Muscle layer of duodenum (tissue), 2 donors: ENCODE data around the gene ELP2.

Experiments
- H3K27ac ChIP-seq: one replicate; pipeline ENCODE4 v1.7.0; 2013; ENCODE audit warnings: mild to moderate bottlenecking, low read length
- H3K27me3 ChIP-seq: one replicate; pipeline ENCODE4 v1.7.0; 2013; ENCODE audit warnings: low read depth, mild to moderate bottlenecking, control low read depth, low read length
- H3K36me3 ChIP-seq, 2 donors: one replicate each; pipeline ENCODE4 v1.7.0; 2013; ENCODE audit warnings: low read length in 2 of 2, control low read depth in 1 of 2, mild to moderate bottlenecking in 1 of 2; ENCODE audit not compliant: insufficient read depth in 2 of 2, control insufficient read depth in 1 of 2
- H3K4me1 ChIP-seq, 2 donors: one replicate each; pipeline ENCODE4 v1.7.0; 2013; ENCODE audit warnings: low read length in 2 of 2, mild to moderate bottlenecking in 2 of 2, control low read depth in 1 of 2, moderate library complexity in 1 of 2; ENCODE audit not compliant: insufficient read depth in 2 of 2, control insufficient read depth in 1 of 2
- H3K4me3 ChIP-seq, 2 donors: one replicate each; pipeline ENCODE4 v1.7.0; 2013; ENCODE audit warnings: low read length in 2 of 2, low read depth in 1 of 2, mild to moderate bottlenecking in 1 of 2
- H3K9me3 ChIP-seq, 2 donors: one replicate each; pipeline ENCODE4 v1.7.0; 2013; ENCODE audit warnings: low read length in 2 of 2, control low read depth in 1 of 2, mild to moderate bottlenecking in 1 of 2; ENCODE audit not compliant: control insufficient read depth in 1 of 2
- donor health status: healthy.

ELP2 gene

DNA sequence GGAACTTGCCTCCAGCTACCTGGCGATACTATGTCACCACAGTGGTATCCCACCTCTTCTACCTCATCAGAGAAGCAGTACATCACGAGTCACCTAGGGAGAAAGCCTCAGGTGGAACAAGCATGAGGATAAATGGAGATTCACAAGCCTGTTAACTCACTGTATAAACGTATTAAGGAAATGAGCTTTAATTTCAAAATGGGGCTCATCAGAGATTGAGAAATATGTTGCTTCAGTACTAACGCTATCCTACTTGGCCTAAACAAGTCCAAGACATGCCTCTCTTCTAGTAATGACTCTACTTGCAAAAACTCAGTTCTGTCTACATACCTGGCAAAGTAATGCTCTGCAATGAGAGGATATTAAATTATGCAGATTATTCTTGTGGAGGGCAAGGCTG is 4.9 kb upstream of the ELP2 start:
- peaks cover 6% of the 10 kb centered on the region in 2 donors for H3K4me1 ChIP-seq
- no peak overlapping the region for H3K27ac ChIP-seq
- no peaks in the 10 kb centered on the region for H3K27me3 ChIP-seq
- H3K36me3 ChIP-seq: peaks cover 22 to 33% of the 10 kb centered on the region in 2 donors
- no peak overlapping the region for H3K4me3 ChIP-seq
- no peaks in the 10 kb centered on the region for H3K9me3 ChIP-seq

DNA sequence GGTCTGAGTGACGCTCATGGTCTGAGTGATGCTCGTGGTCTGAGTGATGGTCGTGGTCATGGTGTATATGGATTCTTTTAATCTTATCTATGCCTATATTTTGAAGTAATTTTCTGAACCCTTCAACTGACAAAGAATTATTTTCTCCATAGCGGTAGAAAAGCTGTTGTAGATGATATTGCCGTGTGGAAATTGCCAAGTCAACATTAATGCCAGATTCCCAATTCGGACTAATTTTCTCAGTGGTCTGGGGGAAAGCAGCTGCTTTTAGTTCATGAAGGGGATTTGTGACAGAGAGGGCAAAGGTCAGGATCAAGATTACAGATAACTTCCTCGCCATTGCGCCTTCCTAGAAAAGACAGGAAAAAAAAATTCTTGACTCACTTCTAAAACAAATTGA is 3.0 kb upstream of the ELP2 start:
- no peak overlapping the region for H3K27ac ChIP-seq
- H3K36me3 ChIP-seq: peaks cover 16 to 21% of the 10 kb centered on the region in 2 donors
- no peaks in the 10 kb centered on the region for H3K9me3 ChIP-seq
- H3K27me3 ChIP-seq: no peaks in the 10 kb centered on the region
- peaks cover 14 to 19% of the 10 kb centered on the region in 2 donors for H3K4me1 ChIP-seq
- H3K4me3 ChIP-seq: no peak overlapping the region

DNA sequence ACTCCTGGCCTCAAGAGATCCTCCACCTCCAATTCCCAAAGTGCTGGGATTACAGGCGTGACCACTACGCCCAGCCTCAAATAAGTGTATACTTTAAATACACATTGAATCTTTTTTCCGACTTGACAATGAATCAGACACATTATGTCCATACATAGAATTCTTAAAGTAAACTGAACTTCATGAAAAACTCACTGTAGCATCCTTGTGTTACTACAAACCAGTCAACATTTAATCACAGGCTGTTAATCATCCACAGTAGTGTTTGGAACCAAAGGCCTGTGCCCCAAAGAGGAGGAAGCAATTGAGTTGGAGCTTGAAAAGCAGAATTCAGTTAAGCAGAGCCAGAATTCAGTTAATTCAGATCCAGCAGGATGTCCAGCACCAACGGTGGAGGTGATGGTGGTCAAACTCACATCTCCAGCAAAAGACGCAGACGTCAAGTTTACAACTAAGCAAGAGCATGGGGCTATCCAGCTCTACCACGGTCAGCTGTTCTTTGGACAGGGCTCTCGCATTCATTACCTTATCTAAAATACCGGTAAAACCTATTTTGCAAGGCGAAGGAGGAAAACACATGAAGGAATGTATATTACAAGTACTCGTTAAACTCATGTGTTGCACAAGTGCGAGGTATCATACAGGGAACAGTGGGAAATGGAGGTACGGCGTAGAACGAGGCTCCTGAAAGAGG is 1.7 kb upstream of the ELP2 start:
- Histone ChIP-seq H3K27me3 (no peaks in the 10 kb centered on the region), H3K4me3 (peak overlapping the region; percentile 78 to 100), H3K27ac (no peak overlapping the region), H3K4me1 (peaks cover 18 to 31% of the 10 kb centered on the region in 2 donors), H3K36me3 (peaks cover 11 to 12% of the 10 kb centered on the region in 2 donors), H3K9me3 (no peaks in the 10 kb centered on the region)

DNA sequence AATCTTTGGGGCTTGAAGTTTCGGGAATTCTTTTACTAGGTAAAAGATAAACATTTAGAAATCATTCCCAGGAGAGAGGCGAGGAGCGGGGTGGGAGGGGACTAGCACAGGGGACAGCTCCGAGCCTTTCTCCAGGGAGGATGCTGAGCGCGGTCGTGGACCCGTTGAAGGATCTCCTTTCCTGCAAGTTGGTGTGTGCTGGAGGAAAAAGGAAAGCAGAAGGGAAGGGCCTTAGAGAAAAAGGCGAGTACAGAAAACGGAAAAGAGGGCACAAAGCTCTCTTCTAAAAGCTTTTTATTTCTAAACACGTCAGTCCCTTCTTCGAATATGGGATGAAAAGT is 1.2 kb upstream of the ELP2 start:
- H3K27me3 ChIP-seq: no peaks in the 10 kb centered on the region
- H3K27ac ChIP-seq: no peak overlapping the region
- peaks cover 18 to 31% of the 10 kb centered on the region in 2 donors for H3K4me1 ChIP-seq
- H3K4me3 ChIP-seq: peak overlapping the region; percentile 78 to 100
- H3K9me3 ChIP-seq: no peaks in the 10 kb centered on the region
- H3K36me3 ChIP-seq: peaks cover 11 to 12% of the 10 kb centered on the region in 2 donors

DNA sequence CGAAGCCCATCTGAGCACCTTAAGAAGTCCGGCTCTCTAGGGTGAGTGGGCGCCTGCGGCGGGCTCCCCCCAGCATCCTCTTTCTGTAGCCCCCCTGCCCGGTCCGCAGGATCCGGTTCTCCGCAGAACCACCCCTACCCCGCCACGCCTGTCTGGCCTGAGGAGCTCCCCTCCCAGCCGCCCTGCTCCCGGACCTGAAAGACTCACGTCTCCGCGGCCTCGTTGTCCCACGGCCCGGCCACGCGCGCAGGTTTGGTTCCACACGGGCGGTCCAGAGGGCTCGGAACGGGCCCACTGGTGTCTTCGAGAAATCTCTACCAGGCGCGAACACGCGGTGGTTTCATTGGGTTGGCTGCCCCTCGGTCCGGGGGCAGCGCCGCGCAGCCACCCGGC is 796 bp upstream of the ELP2 start:
- H3K27ac ChIP-seq: peak overlapping the region; percentile 96
- H3K27me3 ChIP-seq: no peaks in the 10 kb centered on the region
- H3K36me3 ChIP-seq: peaks cover 8 to 12% of the 10 kb centered on the region in 2 donors
- H3K4me1 ChIP-seq: peaks cover 18 to 31% of the 10 kb centered on the region in 2 donors
- peak overlapping the region; percentile 78 to 100 for H3K4me3 ChIP-seq
- no peaks in the 10 kb centered on the region for H3K9me3 ChIP-seq

DNA sequence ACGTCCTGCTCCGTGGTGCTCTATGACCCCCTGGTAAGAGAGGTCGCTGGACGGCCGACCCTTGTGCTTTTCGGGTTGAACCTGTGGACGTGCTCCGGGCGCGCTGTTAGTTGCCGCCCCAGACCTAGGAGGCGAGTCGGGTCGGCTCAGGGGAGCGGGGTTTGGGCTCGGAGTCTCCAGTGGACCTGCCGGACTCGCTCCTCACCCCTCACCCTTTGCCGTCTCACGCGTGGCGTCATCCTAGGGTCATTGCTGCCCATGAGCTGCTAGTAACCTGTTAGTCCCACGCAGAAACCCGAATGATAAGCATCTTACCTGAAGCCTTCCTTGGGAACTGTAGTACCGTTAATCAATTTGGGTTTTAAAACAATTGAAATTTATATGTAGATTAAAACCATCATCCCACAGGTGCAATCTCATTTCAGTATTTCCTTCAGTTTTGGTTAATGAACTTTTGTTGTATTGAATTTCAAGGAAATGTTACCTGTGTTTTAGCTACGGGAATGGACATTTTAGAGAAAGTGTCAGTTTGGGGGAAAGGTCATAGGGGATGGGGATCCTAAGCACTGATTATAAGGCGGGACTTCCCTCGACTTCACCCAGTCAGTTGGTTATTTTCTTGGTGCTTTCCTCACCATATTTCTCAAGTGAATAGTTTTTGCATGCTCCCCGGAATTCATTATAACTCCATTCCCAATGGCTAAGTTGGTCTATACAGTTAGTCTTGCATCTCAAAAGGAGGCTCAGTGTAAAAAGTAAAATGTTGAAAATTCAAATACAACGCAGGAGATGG is 536 bp downstream of the ELP2 start:
- H3K27ac ChIP-seq: peak overlapping the region; percentile 96
- H3K4me3 ChIP-seq: peak overlapping the region; percentile 78 to 100
- peaks cover 18 to 31% of the 10 kb centered on the region in 2 donors for H3K4me1 ChIP-seq
- no peaks in the 10 kb centered on the region for H3K27me3 ChIP-seq
- H3K9me3 ChIP-seq: no peaks in the 10 kb centered on the region
- peaks cover 0 to 4% of the 10 kb centered on the region in 2 donors for H3K36me3 ChIP-seq

DNA sequence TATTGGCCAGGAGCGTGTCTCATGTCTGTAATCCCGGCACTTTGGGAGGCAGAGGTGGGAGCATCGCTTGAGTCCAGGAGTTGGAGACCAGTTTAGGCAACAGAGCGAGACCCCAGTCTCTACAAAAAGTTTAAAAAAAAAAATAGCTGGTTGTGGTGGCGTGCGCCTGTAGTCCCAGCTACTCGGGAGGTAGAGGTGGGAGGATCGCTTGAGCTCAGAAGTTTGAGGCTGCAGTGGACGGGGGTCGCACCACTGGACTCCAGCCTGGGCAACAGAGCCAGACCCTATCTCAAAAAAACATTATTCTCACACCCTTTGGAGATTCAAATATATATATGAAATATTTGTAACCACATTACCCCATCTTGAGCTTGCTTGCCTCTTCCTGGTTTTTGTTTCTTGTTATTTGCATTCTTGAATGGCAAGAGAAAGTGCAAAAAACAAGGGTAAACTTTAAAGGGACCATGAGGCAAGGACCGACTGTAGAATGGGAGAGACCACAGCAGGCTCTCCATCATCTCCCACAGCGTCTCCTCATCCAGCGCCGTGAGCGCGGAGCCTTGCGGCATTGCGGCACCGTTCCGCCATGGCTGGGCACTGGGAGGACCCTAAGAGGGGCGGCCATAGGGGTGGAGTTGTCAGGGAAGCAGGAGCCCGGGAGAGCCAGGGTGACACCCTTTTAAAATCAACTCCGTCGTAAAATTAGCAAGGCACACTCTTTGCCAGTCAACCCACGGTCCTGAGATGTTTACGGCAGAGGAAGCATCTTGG is 1.4 kb downstream of the ELP2 start:
- peaks cover 0 to 4% of the 10 kb centered on the region in 2 donors for H3K36me3 ChIP-seq
- peak overlapping the region; percentile 78 to 100 for H3K4me3 ChIP-seq
- peaks cover 18 to 31% of the 10 kb centered on the region in 2 donors for H3K4me1 ChIP-seq
- H3K9me3 ChIP-seq: no peaks in the 10 kb centered on the region
- no peaks in the 10 kb centered on the region for H3K27me3 ChIP-seq
- peak overlapping the region; percentile 96 for H3K27ac ChIP-seq

DNA sequence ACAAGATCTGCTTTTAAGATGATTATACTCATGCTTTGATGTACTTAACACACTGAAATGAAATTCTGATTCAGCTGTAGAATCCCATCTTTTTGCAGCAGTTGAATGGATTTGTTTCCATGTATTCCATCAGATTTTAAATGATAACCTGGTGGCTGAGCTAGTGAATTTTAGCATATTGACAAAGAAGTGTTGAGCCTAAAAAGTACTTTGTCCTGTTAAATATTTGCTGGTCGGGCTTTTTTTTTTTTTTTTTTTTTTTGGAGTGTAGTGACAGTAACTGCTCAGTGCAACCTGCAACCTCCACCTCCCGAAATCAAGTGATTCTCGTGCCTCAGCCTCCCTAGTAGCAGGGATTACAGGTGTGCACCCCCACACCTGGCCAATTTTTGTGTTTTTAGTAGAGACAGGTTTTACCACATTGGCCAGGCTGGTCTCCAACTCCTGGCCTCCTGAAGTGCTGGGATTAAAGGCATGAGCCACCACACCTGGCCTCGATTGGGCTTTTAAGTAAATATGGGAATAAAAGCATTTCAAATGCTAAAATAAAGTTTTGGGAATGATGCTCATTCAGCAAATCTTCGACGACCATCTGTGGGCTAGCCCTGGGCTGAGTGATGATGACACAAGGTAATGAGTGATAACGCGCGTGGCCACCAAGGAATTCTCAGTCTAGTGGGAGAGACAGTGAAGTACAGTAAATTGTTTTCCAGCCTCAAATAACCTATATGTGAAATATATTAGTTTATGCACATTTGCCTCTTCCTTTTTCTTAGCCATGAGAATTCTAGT is 2.2 kb downstream of the ELP2 start:
- peaks cover 18 to 31% of the 10 kb centered on the region in 2 donors for H3K4me1 ChIP-seq
- H3K27ac ChIP-seq: no peak overlapping the region
- H3K27me3 ChIP-seq: no peaks in the 10 kb centered on the region
- H3K36me3 ChIP-seq: peaks cover 3 to 4% of the 10 kb centered on the region in 2 donors
- H3K9me3 ChIP-seq: no peaks in the 10 kb centered on the region
- H3K4me3 ChIP-seq: no peak overlapping the region

DNA sequence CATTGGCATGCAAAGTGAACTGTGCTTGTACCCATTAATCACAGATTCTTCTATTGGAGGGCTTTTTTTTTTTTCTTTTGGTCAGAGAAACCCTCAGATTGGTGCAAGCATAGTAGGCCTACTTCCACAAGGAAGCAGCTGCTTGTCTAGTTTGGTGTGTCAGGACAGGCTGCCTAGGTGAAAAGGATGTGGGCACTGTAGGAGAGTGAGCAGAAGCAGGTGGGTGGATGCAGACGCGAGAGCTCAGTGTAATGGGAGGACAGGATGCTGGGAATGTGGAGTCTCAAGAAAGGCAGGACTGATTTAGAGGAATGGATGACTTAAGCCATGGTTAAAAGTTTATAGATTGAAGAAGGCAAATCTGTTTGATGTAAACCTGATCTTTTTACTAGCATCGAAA is 3.1 kb downstream of the ELP2 start:
- H3K36me3 ChIP-seq: peaks cover 9 to 10% of the 10 kb centered on the region in 2 donors
- H3K4me3 ChIP-seq: no peak overlapping the region
- no peak overlapping the region for H3K27ac ChIP-seq
- no peaks in the 10 kb centered on the region for H3K27me3 ChIP-seq
- no peaks in the 10 kb centered on the region for H3K9me3 ChIP-seq
- peaks cover 18 to 30% of the 10 kb centered on the region in 2 donors for H3K4me1 ChIP-seq

DNA sequence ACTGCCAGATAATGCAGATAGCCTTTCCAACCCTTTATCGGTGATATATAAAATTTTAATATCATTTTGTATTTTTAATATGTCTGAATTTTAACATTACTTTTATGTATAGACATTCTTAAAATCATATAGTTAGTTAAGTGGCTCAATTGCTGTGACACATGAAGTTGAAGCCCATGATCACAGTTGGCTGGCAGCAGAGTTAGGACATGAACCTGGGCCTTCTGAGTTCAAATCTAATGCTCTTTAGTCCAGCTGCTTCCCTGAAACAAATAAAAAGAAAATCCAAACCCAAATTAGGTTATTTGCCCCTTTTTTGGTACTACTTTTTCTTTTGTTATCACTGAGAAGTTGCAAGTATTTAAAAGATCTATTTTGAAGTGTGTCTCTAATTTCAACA is 5.6 kb downstream of the ELP2 start:
- Histone ChIP-seq H3K36me3 (peaks cover 19 to 20% of the 10 kb centered on the region in 2 donors), H3K9me3 (no peaks in the 10 kb centered on the region), H3K4me1 (peaks cover 12 to 24% of the 10 kb centered on the region in 2 donors), H3K27ac (no peak overlapping the region), H3K4me3 (no peak overlapping the region), H3K27me3 (no peaks in the 10 kb centered on the region)
